GM11168 (cell line): ENCODE measurements around the gene AMFR.

Source experiments
- in situ Hi-C: fragments of 300-500 bp; cut with MboI; formaldehyde crosslinking; loops from one replicate; pipeline ENCODE4 v1.12.0; 2022; ENCODE audit warnings: low sequenced_read_pairs; ENCODE audit not compliant: unreplicated experiment

The AMFR gene

DNA sequence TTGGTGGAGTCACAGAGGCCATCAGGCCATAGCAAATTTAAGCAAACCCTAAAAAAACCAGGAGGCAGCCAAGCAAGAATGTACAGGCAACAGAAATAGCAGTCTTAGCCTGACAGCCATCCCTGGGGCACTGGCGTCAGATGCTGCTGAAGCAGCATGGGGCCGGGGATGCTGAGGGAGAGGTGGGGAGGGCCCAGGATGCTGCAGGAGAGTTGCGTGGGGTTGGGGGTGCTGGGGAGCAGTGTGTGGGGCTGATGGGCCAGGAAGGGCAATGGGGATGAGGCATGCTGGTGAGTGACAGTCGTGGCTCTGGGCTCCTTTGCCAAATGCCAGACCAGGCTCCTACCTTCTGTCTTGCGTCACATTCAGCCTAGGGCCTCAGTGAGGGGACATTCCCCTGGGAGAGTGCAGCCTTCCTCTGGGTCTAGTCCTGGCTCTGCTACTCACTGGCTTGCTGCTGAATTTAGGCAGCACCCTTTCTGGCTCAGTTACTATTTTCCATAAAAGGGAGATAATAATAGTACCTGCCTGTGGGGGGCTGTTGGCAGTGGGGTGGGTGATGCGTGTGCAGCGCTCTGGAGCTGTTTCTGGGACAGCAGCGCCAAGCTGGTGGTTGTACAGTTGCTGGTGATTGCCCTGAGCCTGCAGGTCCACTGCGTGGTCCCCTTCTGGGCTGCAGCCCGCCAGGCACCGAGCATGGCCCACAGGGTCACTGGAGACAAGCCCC, 88.1 kb downstream of the AMFR start:
- in situ Hi-C loops = no loop called here

DNA sequence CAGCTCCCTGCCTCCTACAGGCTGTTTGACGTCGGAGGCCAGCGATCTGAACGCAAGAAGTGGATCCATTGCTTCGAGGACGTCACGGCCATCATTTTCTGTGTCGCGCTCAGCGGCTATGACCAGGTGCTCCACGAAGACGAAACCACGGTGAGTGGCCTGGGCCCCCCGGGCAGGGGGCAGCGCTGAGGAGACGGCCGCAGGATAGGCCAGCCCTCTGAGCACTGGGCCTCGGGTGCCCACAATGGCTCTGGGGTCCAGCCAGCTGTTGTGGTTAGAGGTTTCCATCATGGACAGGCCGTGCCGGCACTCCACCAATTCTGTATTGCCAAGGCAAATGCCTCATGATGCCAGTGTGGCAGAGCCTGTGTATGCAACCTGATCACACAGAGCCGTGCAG, 88.6 kb downstream of the AMFR start:
- in situ Hi-C loops = no loop called here

DNA sequence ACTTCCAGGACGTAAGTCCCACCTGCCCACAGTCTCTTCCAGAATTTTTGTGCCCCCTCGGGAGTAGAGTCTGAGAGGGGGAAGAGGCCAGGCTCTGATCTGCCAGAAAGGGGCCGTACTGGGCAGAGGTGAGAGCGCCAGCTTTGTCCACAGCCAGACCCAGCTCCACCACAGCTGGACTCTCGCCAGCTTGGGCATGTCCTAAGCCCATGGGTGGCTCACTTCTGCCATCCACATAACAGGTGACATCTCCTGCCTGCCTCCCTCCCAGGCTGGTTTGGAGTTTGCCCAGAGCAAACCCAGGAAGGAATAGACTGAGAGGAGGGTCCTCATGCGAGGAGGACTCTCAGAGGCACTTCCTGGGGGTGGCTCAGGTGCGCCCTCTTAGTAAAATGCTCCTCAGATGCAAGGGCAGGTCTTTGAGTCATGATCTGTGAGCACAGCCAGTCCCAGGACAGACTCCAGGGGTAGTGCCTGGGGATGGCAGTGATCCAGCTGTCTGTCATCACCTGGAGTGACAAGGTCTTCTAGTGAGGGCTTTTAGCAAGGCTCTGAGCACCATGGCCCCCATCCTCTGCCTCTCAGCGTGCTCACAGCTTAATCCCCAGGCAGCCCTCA, 89.2 kb downstream of the AMFR start:
- in situ Hi-C loops = no loop called here

DNA sequence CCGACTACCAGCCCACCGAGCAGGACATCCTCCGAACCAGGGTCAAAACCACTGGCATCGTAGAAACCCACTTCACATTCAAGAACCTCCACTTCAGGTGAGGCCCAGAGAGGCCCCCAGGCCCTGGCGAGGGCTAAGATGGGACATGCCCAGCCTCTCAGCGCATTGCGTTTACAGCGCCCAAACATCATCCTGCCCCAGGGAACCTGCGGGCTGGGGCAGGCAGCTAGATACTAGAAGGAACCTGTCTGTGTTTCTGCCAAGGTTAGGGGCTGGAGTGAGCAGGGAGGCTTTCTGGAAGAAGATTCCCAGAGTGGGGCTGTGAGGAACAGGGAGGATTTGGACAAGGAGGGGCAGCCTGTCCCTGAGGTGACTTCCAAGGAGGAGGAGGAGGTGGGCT, 90.6 kb downstream of the AMFR start:
- in situ Hi-C loops = no loop called here

DNA sequence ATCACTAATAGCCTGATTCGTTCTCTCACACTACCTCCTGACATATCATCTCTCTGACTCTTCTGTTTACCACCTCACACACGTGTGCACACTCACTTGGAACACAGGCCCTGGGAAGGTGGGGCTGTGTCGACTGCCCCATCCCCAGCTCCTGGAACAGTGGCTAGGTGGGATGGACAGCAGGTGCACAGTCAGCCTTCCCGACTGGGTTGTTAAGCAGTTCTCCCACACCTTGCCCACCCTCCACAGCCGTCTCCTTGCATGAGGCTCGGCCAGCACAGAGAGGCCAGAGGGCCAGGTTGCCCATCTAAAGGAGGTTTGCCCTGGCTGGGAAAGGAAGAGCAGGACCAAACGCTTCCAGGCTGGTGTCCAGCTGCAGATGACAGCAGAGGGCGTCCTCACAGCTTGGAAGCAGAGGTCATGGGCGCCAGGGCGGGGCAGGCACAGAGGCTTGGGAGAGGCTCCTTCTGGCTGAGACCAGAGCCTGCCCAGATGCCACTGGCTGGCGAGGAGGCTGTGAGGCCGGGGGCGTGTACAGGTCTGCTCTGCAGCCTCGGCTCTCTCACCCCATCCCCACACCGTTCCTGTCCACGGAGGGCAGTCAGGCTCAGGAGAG, 92.8 kb downstream of the AMFR start:
- in situ Hi-C loops = no loop called here

DNA sequence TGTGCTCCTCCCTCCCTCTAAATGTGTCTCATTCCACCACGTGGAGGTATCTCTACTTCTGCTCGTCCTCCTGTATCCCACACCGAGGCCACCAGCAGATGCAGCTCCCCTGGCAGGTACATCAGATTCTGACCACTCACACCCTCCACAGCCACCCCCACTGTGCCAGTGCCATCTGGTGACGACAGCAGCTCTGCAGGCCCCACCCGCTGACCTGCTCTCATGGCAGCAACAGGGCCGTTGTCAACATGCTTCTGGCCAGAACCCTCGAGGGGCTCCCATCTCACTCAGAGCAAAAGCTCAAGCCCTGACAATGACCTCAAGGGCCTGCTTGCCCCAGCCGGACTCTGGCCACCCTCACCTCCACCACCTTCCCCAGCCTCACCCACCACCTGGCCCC, 93.4 kb downstream of the AMFR start:
- in situ Hi-C loops = no loop called here

DNA sequence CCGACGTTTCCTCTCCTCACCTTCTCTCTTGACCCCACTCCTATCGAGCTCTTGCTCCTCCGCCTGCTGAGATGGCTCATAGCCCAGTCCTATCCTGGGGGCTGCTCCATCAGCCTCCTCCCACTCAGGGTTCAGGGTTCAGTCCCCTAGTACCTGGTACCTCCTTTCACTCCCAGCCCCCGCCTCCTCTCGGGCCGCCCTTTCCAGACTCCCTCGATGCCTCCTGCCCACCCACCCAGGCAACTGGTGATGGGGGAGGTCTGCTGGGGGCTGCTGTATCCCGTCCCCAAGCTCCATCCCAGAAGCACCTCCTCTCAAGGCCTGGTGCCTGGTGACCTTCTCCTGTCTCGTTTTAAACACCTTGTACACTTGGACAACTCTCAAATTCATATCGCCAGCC, 93.9 kb downstream of the AMFR start:
- in situ Hi-C loops = no loop called here

DNA sequence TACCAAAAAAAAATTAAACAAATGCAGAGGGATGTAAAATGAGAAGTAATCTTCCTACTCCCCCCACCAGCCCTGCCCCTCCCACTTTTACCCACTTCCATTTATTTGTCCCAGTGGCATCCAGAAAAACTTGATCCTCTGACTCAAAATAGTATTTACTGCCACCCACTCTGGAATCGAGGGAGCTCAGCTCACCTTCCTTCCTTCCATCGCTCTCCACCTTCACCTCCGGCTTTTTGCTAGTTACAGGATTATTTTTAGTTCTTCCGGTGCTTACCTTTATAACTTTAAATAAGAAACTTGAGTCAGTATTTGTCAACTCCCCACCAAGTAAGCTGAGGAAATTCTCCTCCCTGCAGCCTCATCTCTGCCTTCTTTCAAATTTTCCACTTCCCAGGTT, 94.9 kb downstream of the AMFR start:
- in situ Hi-C loops = no loop called here

DNA sequence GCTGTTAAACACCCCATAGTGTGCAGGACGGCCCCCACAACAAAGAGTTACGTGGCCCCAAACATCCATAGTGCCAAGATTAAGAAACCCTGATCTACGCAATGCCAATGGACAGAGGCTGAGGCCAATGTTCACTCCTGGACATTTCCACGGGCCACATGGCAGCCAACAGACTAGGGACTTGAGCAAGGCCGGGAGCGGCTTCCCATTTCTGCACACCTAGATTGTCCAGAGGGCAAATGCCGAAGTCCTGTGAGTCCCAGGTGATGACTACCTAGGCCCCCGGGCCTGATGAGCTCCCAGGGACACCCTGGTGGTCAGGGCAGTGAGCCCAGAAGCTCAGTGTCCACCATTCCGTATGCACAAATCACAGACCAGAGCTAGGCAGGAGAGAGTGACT, 95.5 kb downstream of the AMFR start:
- in situ Hi-C loops = loop anchor here (10.0 kb wide), 1 partner anchor 385 kb away; no protein-coding TSS in a partner anchor

DNA sequence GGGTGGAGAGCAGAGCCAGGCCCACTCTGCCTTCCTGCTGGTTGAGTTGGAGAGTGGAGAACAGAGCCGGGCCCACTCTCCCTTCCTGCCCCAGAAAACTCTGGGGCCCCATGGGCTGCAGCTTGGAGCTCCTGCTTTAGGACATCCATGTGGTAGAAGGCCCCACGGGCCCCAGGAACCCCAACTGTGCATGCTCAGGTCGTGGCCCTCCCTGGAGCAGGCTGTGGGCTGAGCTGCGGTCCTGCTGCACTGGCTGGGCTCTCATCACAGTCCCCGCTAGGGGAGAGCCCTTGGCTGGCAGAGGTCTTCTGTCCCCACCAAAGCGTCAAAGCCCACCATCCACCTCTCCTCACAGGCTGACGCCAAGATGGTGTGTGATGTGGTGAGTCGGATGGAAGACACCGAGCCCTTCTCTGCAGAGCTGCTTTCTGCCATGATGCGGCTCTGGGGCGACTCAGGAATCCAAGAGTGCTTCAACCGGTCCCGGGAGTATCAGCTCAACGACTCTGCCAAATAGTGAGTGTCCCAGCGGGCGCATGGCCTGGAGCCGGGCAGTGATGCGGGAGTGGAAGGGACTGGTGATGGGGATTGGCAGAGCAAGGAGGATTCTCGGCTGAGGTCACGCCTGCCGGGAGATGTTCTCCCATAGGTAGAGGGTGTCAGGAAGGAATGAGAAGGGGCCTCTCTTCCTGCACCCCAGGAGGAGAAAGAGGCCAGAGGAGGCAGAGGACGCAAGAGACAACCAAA, 96.9 kb downstream of the AMFR start:
- in situ Hi-C loops = loop anchor here (10.0 kb wide), 1 partner anchor 384 kb away; no protein-coding TSS in a partner anchor

DNA sequence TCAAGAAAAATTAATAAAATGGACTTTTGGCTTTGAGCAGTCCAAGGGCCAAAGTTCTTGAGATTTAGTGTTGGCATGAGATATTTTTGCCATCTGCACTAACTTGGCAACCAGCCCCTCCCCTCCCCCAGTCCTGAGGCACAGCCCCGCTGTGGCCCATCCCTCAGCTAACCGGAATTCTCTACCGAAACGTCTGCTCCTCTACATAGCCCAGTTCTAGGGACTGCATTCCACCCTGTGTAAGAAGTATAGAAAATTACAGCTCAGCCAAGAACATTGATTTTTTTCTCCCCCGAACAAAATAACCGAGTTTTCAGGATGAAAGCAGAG, 97.5 kb downstream of the AMFR start:
- in situ Hi-C loops = loop anchor here (10.0 kb wide), 1 partner anchor 383 kb away; no protein-coding TSS in a partner anchor

DNA sequence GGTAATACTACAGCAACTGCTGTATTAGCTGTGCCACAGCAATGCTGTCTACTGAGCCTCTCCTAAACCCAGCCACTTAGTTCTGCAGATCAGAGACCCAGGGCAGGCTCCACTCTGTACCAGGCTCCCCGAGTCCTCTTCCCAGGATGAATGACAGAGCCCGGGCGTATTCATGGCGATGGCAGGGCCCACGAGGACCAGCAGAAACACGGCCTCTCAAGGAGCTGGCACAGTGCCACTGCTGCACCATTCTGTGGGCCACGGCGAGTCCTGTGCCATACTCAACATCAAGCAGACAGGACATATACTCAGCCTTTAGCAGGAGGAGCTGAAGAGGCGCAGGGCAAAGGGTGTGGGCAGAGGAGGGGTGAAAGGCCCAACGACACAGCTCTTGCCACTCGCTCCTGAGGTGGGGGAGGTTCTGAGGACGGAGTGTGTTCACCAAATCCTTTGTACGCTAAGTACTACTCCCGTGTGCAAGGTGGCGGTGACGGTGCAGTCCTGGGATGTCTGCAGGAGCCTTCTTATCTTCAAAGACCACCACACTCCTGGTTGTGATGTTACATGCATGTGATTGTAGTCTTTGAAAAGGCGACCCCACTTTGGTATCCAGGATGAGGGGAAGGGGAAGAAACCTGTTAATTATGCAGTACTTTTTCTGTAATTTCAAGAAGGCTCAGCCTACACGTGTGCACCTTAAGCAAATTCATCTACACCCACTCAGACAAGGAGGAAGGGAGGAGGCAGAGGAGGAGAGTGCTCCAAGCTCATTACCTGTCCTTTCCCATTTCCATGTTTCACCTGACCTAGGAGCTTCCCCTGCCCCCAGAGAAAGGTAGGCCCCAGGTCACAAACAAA, 98.0 kb downstream of the AMFR start:
- in situ Hi-C loops = loop anchor here (10.0 kb wide), 1 partner anchor 382 kb away; no protein-coding TSS in a partner anchor

DNA sequence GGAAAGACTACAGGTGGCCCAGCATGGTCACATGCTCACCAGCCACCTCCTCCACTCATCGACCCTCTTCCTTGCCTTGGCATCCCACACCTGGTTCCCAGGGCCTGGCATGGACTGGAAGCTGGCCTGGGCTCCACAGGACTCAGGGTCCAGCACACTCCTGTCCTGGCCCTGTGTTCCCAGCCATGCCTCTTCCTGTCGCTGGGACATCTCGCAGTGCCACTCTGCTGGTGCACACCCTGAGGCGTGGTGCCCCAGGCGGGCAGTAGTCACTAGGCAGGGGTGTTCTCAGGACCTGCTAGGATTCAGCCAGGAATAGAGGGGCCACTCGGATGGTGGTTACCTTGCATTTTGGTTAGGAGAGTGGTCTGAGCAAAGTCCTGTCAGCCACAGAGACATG, 99.4 kb downstream of the AMFR start:
- in situ Hi-C loops = loop anchor here (10.0 kb wide), 1 partner anchor 381 kb away; no protein-coding TSS in a partner anchor

DNA sequence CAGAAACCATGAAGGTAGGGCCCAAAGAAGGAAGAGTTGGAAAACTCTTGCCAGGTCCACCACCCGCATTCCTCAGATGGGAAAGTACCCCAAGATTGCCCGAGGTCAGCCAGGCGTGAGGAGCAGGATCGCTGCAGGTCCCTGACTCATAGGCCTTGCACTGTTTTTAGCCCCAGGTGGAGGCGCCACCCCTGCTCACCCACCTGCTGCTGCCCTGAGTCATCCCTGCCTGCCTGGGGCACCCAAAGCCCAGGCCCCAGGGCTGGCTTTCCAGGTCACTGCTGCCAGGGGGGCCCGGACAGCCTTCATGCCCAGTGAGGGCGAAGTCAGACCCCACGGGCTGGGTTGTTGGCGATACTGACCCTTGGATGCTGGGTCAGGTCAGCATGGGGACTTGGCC, 100.9 kb downstream of the AMFR start:
- in situ Hi-C loops = loop anchor here (10.0 to 25.0 kb wide), 2 partner anchors 287 to 380 kb away; no protein-coding TSS in a partner anchor

DNA sequence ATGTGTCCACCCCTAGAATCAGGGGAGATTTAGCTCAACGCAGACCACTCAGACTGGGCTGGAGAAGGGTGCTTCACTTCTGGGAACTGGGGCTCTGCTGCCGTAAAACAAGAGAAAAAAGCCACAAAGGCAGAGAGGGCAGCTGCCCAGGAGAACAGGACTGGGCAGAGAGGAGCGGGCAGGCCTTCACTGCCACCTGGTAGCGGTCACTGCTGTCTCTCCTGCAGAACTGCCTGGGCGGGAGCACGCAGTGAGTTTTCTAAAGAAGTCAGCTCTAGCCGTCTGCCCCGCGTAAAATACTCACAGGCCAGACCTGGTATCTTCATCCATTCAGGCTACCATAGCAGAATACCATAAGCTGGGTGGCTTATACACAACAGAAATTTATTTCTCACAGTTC, 103.8 kb downstream of the AMFR start:
- in situ Hi-C loops = loop anchor here (10.0 to 25.0 kb wide), 2 partner anchors 284 to 377 kb away; no protein-coding TSS in a partner anchor

DNA sequence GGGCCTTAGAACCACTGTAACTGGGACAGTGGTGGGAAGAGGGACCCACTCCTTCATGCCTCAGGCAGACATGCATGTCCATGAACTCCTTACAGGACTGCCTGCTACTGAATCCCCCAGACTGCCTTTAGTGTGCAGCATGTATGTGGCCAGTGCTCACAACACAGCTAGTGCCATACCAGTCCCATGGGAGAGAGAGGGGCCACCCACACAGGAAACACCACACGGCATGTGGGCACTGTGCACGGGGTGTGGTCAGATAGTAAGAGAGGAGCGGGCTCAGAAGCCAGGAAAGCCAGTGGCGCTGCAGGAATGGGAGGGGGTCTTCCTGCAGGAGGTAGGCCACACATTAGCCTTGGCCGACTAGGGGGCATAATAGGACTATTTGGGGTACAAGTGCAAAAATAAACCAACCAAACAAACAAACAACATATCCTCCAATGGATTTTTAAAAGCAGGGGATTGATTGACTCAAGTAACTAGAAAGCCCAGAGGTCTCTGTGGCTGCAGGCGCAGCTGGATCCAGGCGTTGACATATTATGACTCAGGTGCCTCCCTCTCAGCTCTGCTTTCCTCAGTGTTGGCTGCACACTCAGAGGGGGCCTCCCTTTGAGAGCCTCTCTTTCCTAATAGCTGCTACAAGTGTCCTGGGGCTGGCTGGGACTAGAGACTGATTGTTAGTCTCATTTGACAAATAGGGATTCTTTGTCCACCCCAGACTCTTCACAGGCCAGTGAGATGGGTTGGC, 104.4 kb downstream of the AMFR start:
- in situ Hi-C loops = loop anchor here (10.0 to 25.0 kb wide), 2 partner anchors 284 to 376 kb away; no protein-coding TSS in a partner anchor

DNA sequence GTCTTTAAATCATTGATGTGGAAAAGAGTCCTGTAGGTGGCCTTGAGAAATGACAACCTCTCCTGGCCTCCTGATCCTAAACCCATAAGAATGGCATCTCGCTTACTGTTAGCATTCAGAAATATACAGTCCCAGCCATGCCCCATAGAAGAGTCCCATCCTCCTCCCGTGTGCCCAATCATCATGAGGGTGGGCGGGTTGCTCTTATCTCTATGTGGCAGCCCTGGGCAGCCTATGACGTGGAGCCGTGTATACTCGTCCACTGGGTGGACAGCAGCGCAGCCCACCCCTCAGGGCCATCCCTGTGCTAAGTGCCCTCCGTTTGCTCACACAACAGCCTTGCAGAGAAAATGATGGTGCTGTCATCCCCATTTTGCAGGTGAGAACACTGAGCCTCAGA, 105.3 kb downstream of the AMFR start:
- in situ Hi-C loops = loop anchor here (10.0 to 25.0 kb wide), 2 partner anchors 283 to 375 kb away; no protein-coding TSS in a partner anchor

DNA sequence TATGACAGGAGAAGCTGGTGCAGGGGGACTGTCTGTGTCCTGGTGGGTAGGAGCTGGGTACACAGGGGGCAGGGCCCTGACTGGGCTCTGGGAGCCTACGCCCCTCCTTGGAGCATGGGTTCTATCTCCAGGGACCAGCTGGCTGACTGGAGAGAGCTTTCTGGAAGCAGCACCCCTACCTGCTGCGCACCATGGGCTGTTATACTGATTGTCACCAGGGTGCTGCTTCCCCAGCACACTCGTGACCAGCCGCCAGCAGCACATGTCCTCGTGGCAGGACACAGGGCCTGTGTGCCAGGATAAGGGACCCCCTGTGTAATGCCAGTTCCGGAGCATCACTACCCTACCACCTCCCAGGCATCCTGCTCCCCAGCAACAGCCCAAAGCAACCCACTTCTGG, 106.0 kb downstream of the AMFR start:
- in situ Hi-C loops = loop anchor here (25.0 kb wide), 1 partner anchor 282 kb away; no protein-coding TSS in a partner anchor

DNA sequence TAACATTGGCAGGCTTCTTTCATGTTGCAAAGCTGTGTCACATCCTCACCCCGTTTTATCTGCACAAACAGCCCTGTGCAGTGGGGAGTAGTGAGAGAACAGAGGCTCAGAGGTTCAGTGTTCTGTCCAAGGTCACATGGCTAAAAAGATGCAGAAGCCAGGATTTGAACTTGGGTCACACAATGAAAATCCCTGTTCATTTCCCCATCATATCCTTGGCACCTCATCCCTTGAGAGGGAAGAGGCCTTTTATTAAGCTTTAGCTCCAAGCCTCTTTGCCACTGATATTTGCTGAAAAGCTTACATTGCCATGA, 106.6 kb downstream of the AMFR start:
- in situ Hi-C loops = loop anchor here (25.0 kb wide), 1 partner anchor 281 kb away; no protein-coding TSS in a partner anchor
